GM12874 (cell line): ENCODE measurements around the gene CNEP1R1.

Experiments
- CTCF ChIP-seq: IDR thresholded peaks from 2 replicates; pipeline ENCODE4 v1.5.1; 2011; ENCODE audit warnings: low read depth, mild to moderate bottlenecking, control low read depth, low read length, moderate library complexity; ENCODE audit not compliant: insufficient read depth

Gene CNEP1R1

GRCh38 chr16:50045412-50045811 is 20.4 kb downstream of the CNEP1R1 start:
- no peak for TF ChIP-seq CTCF

- no peak for TF ChIP-seq CTCF
These were observed 21.8 kb downstream of the CNEP1R1 start for GRCh38 chr16:50046853-50047252.

GRCh38 chr16:50047864-50048263 is 22.8 kb downstream of the CNEP1R1 start:
- TF ChIP-seq CTCF = no peak

- TF ChIP-seq CTCF = no peak
These were observed 25.8 kb downstream of the CNEP1R1 start for GRCh38 chr16:50050802-50051201.

GRCh38 chr16:50056226-50056625 is 31.2 kb downstream of the CNEP1R1 start:
- TF ChIP-seq CTCF = no peak

GRCh38 chr16:50058091-50058771 is 33.2 kb downstream of the CNEP1R1 start:
- no peak for TF ChIP-seq CTCF

- TF ChIP-seq CTCF = no peak
These were observed 34.1 kb downstream of the CNEP1R1 start for GRCh38 chr16:50059111-50059510.
